HCT116 (cell line): Measurements from ENCODE around the gene CRYBA4. TPM values are rescaled to one million over a fixed set of nuclear protein-coding genes. Genes with fewer than 3 reads are reported as not detected.
A peak's percentile ranks its signal among the peaks of the same experiment; 100 is the strongest.

Source experiments
- ATAC-seq: fragments of 200-7000 bp; cut with Tn5 transposase; 2 replicates; pipeline ENCODE4 v1.9.1; 2020; ENCODE audit warnings: mild to moderate bottlenecking, moderate library complexity
- BruUV-seq: library from RNA; stranded (reverse); fragments of 400-500 nt; replicated peaks from 2 replicates; lab custom pipeline; 2021; lab: Mats Ljungman, UMichigan
- CTCF ChIA-PET: fragments of 300-600 bp; sonication (Branson Sonifier 250); formaldehyde crosslinking; loops from one replicate; lab custom pipeline; 2021; ENCODE audit warnings: antibody characterized with exemption; lab: Charles Lee
- POLR2A ChIA-PET: fragments of 300-600, 350-600 bp; sonication (Branson Sonifier 250); formaldehyde crosslinking; loops from one replicate; lab custom pipeline; 2021; ENCODE audit warnings: antibody characterized with exemption; lab: Charles Lee
- RAD21 ChIA-PET, 2 experiments: fragments of 300-600 bp; sonication (Branson Sonifier 250); formaldehyde crosslinking; loops; one replicate each; lab custom pipeline; 2023; ENCODE audit warnings: low total read pairs in 2 of 2; ENCODE audit not compliant: uncharacterized antibody in 2 of 2, unreplicated experiment in 2 of 2, low non-redundant PET in 1 of 2; lab: Charles Lee
- DNase-seq: peaks from one replicate; pipeline ENCODE4 v3.0.0-alpha.2; 2010; ENCODE audit warnings: low read depth, low spot score
- H2AFZ ChIP-seq: fragments of 200-600 bp; shearing (Covaris generic), sonication (generic); 2 replicates; pipeline ENCODE4 v1.6.1; 2017; ENCODE audit warnings: low read depth, mixed run types, mixed read lengths, antibody characterized with exemption, low read length; ENCODE audit not compliant: poor library complexity, severe bottlenecking
- H3K27ac ChIP-seq: 2 replicates; pipeline ENCODE4 v1.5.1; 2012; ENCODE audit warnings: low read depth, low read length
- H3K27me3 ChIP-seq: fragments of 200-600 bp; sonication (generic); 2 replicates; pipeline ENCODE4 v1.6.1; 2016; ENCODE audit warnings: mixed run types, low read length, mixed read lengths; ENCODE audit not compliant: insufficient read depth
- H3K36me3 ChIP-seq, 2 experiments: fragments of 200-500 bp in 1 of 2; fragments of 200-600 bp in 1 of 2; sonication (Bioruptor generic) in 1 of 2; sonication (generic) in 1 of 2; 2 replicates each; pipeline versions ENCODE4 v1.5.1 to v1.6.1; 2014 to 2016; ENCODE audit warnings: low read length in 2 of 2, inconsistent platforms in 1 of 2, mixed read lengths in 1 of 2, mixed run types in 1 of 2; ENCODE audit not compliant: insufficient read depth in 2 of 2, control insufficient read depth in 1 of 2
- H3K4me1 ChIP-seq, 2 experiments: fragments of 200-600 bp in 1 of 2; sonication (generic) in 1 of 2; 2 replicates each; pipeline versions ENCODE4 v1.5.1 to v1.6.1; 2012 to 2017; ENCODE audit warnings: low read length in 2 of 2, inconsistent platforms in 1 of 2, mild to moderate bottlenecking in 1 of 2, mixed read lengths in 1 of 2, mixed run types in 1 of 2, moderate library complexity in 1 of 2; ENCODE audit not compliant: insufficient read depth in 2 of 2, control insufficient read depth in 1 of 2
- H3K4me2 ChIP-seq: fragments of 200-600 bp; sonication (generic); 2 replicates; pipeline ENCODE4 v1.6.1; 2017; ENCODE audit warnings: mixed run types, low read length, mixed read lengths
- H3K4me3 ChIP-seq, 2 experiments: fragments of 200-600 bp in 1 of 2; sonication (generic) in 1 of 2; replicated peaks in 1 of 2; 2 replicates each; pipeline ENCODE4 v1.5.1; 2011 to 2016; ENCODE audit warnings: low read length in 2 of 2, control low read depth in 1 of 2, low read depth in 1 of 2, mild to moderate bottlenecking in 1 of 2, mixed read lengths in 1 of 2, mixed run types in 1 of 2
- H3K79me2 ChIP-seq: fragments of 200-600 bp; sonication (generic); 2 replicates; pipeline ENCODE4 v1.6.1; 2017; ENCODE audit warnings: mild to moderate bottlenecking, mixed run types, low read length, moderate library complexity, mixed read lengths; ENCODE audit not compliant: insufficient read depth
- H3K9ac ChIP-seq: fragments of 200-600 bp; sonication (generic); 2 replicates; pipeline ENCODE4 v1.6.1; 2016; ENCODE audit warnings: low read length, mixed read lengths
- H3K9me2 ChIP-seq: fragments of 200-600 bp; sonication (generic), shearing (Covaris generic); 2 replicates; pipeline ENCODE4 v1.6.1; 2017; ENCODE audit warnings: mixed run types, mild to moderate bottlenecking, moderate library complexity; ENCODE audit not compliant: insufficient read depth
- H3K9me3 ChIP-seq, 2 experiments: fragments of 200-500 bp in 1 of 2; fragments of 200-600 bp in 1 of 2; sonication (Bioruptor generic) in 1 of 2; sonication (generic) in 1 of 2; 2 replicates each; pipeline ENCODE4 v1.6.1; 2014 to 2017; ENCODE audit warnings: low read length in 2 of 2, mixed read lengths in 2 of 2, inconsistent platforms in 1 of 2, low read depth in 1 of 2, mild to moderate bottlenecking in 1 of 2, mixed run types in 1 of 2, moderate library complexity in 1 of 2; ENCODE audit not compliant: control insufficient read depth in 1 of 2, insufficient read depth in 1 of 2
- H4K20me1 ChIP-seq: fragments of 200-600 bp; sonication (generic), shearing (Covaris generic); 2 replicates; pipeline ENCODE4 v1.6.1; 2017; ENCODE audit warnings: mixed run types, mild to moderate bottlenecking, moderate library complexity; ENCODE audit not compliant: insufficient read depth
- EGR1 ChIP-seq: IDR thresholded peaks from 2 replicates; pipeline ENCODE4 v1.6.1; 2012; ENCODE audit warnings: low read depth
- ELF1 ChIP-seq: IDR thresholded peaks from 2 replicates; pipeline ENCODE4 v1.6.1; 2012; ENCODE audit warnings: low read depth, borderline replicate concordance
- EZH2phosphoT487 ChIP-seq: fragments of 200-600 bp; IDR thresholded peaks from 2 replicates; pipeline ENCODE4 v1.6.1; 2018; ENCODE audit warnings: antibody characterized with exemption, borderline replicate concordance
- FOSL1 ChIP-seq: IDR thresholded peaks from 2 replicates; pipeline ENCODE4 v1.6.1; 2012; ENCODE audit warnings: low read depth
- POLR2AphosphoS5 ChIP-seq: IDR thresholded peaks from 2 replicates; pipeline ENCODE4 v1.6.1; 2011; ENCODE audit warnings: mild to moderate bottlenecking, low read depth, low read length, moderate library complexity
- RAD21 ChIP-seq: IDR thresholded peaks from 2 replicates; pipeline ENCODE4 v1.6.1; 2012; ENCODE audit warnings: low read depth, mild to moderate bottlenecking
- SRF ChIP-seq: IDR thresholded peaks from 2 replicates; pipeline ENCODE4 v1.6.1; 2012; ENCODE audit warnings: low read depth
- TCF7L2 ChIP-seq: IDR thresholded peaks from 2 replicates; pipeline ENCODE4 v1.7.0; 2011; ENCODE audit warnings: borderline replicate concordance, inconsistent platforms; ENCODE audit not compliant: insufficient read depth, insufficient read length; ENCODE audit errors: extremely low read depth
- YY1 ChIP-seq: IDR thresholded peaks from 2 replicates; pipeline ENCODE4 v1.6.1; 2011; ENCODE audit warnings: low read length, low read depth, moderate library complexity, mild to moderate bottlenecking; ENCODE audit not compliant: insufficient replicate concordance; ENCODE audit errors: extremely low read depth
- ZFX ChIP-seq: fragments of 450-650 bp; IDR thresholded peaks from 2 replicates; pipeline ENCODE4 v1.6.1; 2017
- intact Hi-C: fragments of 100-400 bp; cut with micrococcal nuclease; formaldehyde crosslinking; loops from 2 replicates; pipeline ENCODE4 v1.10.0; 2022
- total RNA-seq: library from RNA; stranded (reverse); gene quantifications from one replicate; pipeline ENCODE4 v1.2.1, GENCODE V29; 2021; ENCODE audit not compliant: unreplicated experiment
- TF ChIP-seq, protein P1 (sequence below): IDR thresholded peaks from 2 replicates; pipeline ENCODE4 v1.6.1; 2011; ENCODE audit warnings: mild to moderate bottlenecking, low read length, moderate library complexity; ENCODE audit not compliant: insufficient replicate concordance; ENCODE audit errors: extremely low read depth
- TF ChIP-seq, protein P2 (sequence below): IDR thresholded peaks from 2 replicates; pipeline ENCODE4 v1.6.1; 2012

CRYBA4 gene
- total RNA-seq, 1 experiment from 2014 or later: not detected

DNA sequence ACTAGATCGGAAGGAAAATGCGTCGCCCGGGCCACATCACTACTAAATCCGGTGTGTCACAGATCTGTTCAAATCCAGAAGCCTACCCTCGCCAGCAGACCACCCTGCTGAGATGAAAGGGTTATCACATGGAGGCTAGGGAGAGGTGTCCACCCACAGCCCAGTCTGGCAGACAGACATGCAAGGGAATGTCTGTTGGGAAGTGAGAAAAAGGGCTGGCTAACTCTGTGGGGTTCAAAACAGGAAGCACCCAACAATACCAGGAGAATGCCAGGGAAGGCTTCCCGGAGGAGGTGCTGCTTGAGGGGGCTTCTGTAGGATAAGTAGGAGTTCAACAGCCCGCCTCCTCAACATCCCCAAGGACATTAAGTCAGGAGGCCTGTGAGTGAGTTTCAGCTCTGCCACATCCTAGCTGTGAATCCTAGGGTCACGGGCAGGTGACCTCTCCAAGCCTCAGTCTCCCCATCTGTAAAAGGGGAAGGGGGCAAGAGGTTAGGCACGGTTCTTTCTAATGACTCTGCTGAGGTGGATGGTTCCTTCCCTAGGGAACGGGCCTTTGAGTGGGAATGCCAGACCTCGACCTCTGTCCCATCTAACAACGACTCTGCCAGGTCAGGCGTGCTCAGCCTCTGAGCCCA lies 32.9 kb upstream of the CRYBA4 start:
- Histone ChIP-seq H3K9ac (peak overlapping the region; percentile 79), H3K79me2 (peaks cover 22% of the 10 kb centered on the region; the same call in 1 of the 2 replicates), H3K9me3 (no peaks in the 10 kb centered on the region), H3K4me3 (peak overlapping the region; percentile 67 to 90), H3K27me3 (no peaks in the 10 kb centered on the region; the same call in 1 of the 2 replicates), H3K4me2 (peak overlapping the region; percentile 99), H3K9me2 (no peaks in the 10 kb centered on the region), H3K36me3 (no peaks in the 10 kb centered on the region), H4K20me1 (no peaks in the 10 kb centered on the region), H3K27ac (no peak overlapping the region), H2AFZ (no peak overlapping the region), H3K4me1 (peaks cover 8 to 19% of the 10 kb centered on the region in 2 experiments; a peak in 3 of 4 replicates)
- intact Hi-C loops: no loop called here
- POLR2A ChIA-PET: no interaction called here
- no peak for ATAC-seq
- no TSS peak for BruUV-seq
- CTCF ChIA-PET: no interaction called here
- no peak for DNase-seq
- TF ChIP-seq ZFX (no peak), RAD21 (no peak), YY1 (no peak), TCF7L2 (no peak), EGR1 (no peak), FOSL1 (no peak), EZH2phosphoT487 (no peak), SRF (no peak), POLR2AphosphoS5 (no peak)
- RAD21 ChIA-PET: interaction anchor here in 1 of 2 experiments (0.6 kb wide), 1 partner anchor 55 kb away, joined by 3 read pairs; no protein-coding TSS in a partner anchor

DNA sequence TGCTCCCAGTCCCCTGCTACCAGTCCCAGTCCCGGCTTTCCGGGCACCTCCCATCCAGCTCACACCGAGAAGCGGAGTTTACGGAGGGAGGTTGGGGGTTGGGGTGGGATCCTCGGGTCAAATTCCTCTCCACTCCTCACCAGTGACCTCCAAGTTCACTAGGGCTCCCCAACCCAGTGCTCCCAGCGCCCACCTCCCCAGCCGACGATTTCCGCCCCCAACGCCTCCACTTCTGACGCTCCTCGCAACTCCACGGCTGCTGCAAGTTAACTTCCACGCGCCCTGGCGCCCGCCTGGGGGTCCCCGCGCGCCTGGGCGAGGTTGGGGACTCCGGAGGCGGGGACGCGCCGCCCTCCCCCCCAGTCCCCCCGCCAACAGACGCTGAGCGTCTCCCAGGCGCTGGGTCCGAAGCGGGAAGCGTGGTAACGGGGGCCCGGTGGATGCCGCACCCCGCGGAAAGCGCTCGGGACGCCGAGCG lies 32.4 kb upstream of the CRYBA4 start:
- H3K9me3 ChIP-seq: no peaks in the 10 kb centered on the region
- ChIA-PET CTCF (no interaction called here), POLR2A (no interaction called here), RAD21 (interaction anchor here in 1 of 2 experiments (0.6 kb wide), 1 partner anchor 55 kb away, joined by 3 read pairs; no protein-coding TSS in a partner anchor)
- DNase-seq (no peak), ATAC-seq (peak; percentile 41)
- H3K4me1 ChIP-seq: peaks cover 8 to 19% of the 10 kb centered on the region in 2 experiments; a peak in 3 of 4 replicates
- H4K20me1 ChIP-seq: no peaks in the 10 kb centered on the region
- peak overlapping the region; percentile 79 for H3K9ac ChIP-seq
- peak overlapping the region; percentile 67 to 90 for H3K4me3 ChIP-seq
- H3K4me2 ChIP-seq: peak overlapping the region; percentile 99
- no peaks in the 10 kb centered on the region for H3K36me3 ChIP-seq
- intact Hi-C loops: no loop called here
- TF ChIP-seq SRF (no peak), ELF1 (no peak), RAD21 (no peak), TCF7L2 (no peak), EZH2phosphoT487 (no peak), POLR2AphosphoS5 (no peak)
- TF ChIP-seq, protein P1, sequence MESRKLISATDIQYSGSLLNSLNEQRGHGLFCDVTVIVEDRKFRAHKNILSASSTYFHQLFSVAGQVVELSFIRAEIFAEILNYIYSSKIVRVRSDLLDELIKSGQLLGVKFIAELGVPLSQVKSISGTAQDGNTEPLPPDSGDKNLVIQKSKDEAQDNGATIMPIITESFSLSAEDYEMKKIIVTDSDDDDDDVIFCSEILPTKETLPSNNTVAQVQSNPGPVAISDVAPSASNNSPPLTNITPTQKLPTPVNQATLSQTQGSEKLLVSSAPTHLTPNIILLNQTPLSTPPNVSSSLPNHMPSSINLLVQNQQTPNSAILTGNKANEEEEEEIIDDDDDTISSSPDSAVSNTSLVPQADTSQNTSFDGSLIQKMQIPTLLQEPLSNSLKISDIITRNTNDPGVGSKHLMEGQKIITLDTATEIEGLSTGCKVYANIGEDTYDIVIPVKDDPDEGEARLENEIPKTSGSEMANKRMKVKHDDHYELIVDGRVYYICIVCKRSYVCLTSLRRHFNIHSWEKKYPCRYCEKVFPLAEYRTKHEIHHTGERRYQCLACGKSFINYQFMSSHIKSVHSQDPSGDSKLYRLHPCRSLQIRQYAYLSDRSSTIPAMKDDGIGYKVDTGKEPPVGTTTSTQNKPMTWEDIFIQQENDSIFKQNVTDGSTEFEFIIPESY: no peak
- TF ChIP-seq, protein P2, sequence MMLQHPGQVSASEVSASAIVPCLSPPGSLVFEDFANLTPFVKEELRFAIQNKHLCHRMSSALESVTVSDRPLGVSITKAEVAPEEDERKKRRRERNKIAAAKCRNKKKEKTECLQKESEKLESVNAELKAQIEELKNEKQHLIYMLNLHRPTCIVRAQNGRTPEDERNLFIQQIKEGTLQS: no peak
- peaks cover 4% of the 10 kb centered on the region; the same call in 1 of the 2 replicates for H3K27me3 ChIP-seq
- H2AFZ ChIP-seq: no peak overlapping the region
- H3K9me2 ChIP-seq: no peaks in the 10 kb centered on the region
- peak overlapping the region; percentile 59; the same call in 1 of the 2 replicates for H3K27ac ChIP-seq
- H3K79me2 ChIP-seq: peaks cover 20% of the 10 kb centered on the region; the same call in 1 of the 2 replicates
- no TSS peak for BruUV-seq
